PC-9 (cell line): ENCODE measurements around the gene B3GALT4.

Source experiments
- EZH2 ChIP-seq: fragments of 200-600 bp; sonication (generic); IDR thresholded peaks from 2 replicates; pipeline ENCODE4 v1.8.0; 2017; ENCODE audit warnings: antibody characterized with exemption, low read depth
- TF ChIP-seq, protein P1 (sequence below): fragments of 200-600 bp; sonication (generic); conservative IDR thresholded peaks from 2 replicates; pipeline ENCODE4 v1.6.1; 2017; ENCODE audit warnings: mixed run types, antibody characterized with exemption, mild to moderate bottlenecking, moderate library complexity

DNA sequence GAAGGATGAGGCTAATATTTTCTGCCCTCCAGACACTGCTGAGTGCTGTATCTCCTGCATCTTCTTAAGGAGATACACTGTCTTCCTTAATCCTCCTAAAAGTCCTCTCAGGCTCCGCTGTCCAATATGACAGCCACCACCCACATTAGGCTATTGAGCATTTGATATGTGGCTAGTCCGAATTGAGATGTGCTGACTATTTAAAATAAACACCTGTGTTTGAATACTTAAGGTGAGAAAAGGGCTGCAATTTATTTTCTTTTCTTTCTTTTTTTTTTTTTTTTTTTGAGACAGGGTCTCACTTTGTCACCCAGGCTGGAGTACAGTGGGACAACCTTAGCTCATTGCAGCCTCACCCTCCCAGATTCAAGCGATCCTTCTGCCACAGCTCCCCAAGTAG, 25.0 kb downstream of the B3GALT4 start:
- TF ChIP-seq, protein P1, sequence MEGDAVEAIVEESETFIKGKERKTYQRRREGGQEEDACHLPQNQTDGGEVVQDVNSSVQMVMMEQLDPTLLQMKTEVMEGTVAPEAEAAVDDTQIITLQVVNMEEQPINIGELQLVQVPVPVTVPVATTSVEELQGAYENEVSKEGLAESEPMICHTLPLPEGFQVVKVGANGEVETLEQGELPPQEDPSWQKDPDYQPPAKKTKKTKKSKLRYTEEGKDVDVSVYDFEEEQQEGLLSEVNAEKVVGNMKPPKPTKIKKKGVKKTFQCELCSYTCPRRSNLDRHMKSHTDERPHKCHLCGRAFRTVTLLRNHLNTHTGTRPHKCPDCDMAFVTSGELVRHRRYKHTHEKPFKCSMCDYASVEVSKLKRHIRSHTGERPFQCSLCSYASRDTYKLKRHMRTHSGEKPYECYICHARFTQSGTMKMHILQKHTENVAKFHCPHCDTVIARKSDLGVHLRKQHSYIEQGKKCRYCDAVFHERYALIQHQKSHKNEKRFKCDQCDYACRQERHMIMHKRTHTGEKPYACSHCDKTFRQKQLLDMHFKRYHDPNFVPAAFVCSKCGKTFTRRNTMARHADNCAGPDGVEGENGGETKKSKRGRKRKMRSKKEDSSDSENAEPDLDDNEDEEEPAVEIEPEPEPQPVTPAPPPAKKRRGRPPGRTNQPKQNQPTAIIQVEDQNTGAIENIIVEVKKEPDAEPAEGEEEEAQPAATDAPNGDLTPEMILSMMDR: no peak
- TF ChIP-seq EZH2: no peak
